Activated CD8-positive, alpha-beta T cell treated with anti-CD3 and anti-CD28 coated beads, Interleukin-2, amount 10 ng/mL, durations not matched to agents 7 days and 5 days (primary cell): ENCODE data around the gene NEMP2. TPM values are rescaled to one million over a fixed set of nuclear protein-coding genes. Genes with fewer than 3 reads are reported as not detected.
A peak's percentile ranks its signal among the peaks of the same experiment; 100 is the strongest.

Source experiments
- ATAC-seq: fragments of 150-1000 bp; cut with Tn5 transposase; one replicate; pipeline ENCODE4 v1.10.0; 2021; ENCODE audit warnings: moderate library complexity
- CTCF ChIA-PET: fragments of 350-600 bp; sonication (Branson Sonifier 250); formaldehyde crosslinking; loops from one replicate; lab custom pipeline; 2021; ENCODE audit warnings: antibody characterized with exemption; lab: Charles Lee
- POLR2A ChIA-PET: fragments of 350-600 bp; sonication (Branson Sonifier 250); formaldehyde crosslinking; loops from one replicate; lab custom pipeline; 2021; ENCODE audit warnings: antibody characterized with exemption; lab: Charles Lee
- DNase-seq: peaks from one replicate; pipeline ENCODE4 v3.0.0-alpha.2; 2020
- H3K27ac Mint-ChIP-seq: one replicate; pipeline ENCODE4 v1.8.0; 2021; ENCODE audit warnings: mild to moderate bottlenecking, mixed read lengths
- H3K27me3 Mint-ChIP-seq: one replicate; pipeline ENCODE4 v1.8.0; 2021; ENCODE audit warnings: low read depth, mixed read lengths
- H3K36me3 Mint-ChIP-seq: one replicate; pipeline ENCODE4 v1.8.0; 2021; ENCODE audit warnings: low read depth, mixed read lengths
- H3K4me1 Mint-ChIP-seq: one replicate; pipeline ENCODE4 v1.8.0; 2021; ENCODE audit warnings: low read depth, mixed read lengths
- H3K4me3 Mint-ChIP-seq: one replicate; pipeline ENCODE4 v1.8.0; 2021; ENCODE audit warnings: mild to moderate bottlenecking, mixed read lengths
- H3K9me3 Mint-ChIP-seq: one replicate; pipeline ENCODE4 v1.8.0; 2022; ENCODE audit warnings: mixed read lengths; ENCODE audit not compliant: insufficient read depth
- total RNA-seq, 2 experiments: library from RNA; stranded (reverse); gene quantifications; one replicate each; pipeline ENCODE4 v1.2.3, GENCODE V29; 2021

The NEMP2 gene
- total RNA-seq, 2 experiments from 2014 or later: 18.4 to 23.2 TPM

DNA sequence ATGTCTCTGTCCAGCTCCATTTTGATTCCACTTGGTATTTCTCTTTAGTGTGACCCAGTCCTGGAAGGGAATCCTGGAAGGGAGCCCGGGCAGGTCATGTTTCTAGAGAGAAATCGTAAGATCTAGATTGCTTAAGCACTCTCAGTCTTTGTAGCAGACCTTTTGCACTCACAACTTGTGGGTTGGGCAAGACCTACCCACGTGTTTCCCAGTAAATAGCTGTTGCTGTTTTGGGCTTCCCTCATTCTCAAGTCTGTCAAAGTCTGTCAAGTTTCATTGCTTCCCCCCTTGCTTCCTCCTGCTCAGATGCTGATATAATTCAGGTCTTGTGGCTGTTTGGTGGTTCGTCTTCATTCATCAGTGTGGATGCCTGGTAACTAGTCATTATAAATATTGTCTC lies 17.4 kb upstream of the NEMP2 start:
- no peak overlapping the region for H3K4me3 Mint-ChIP-seq
- ATAC-seq (no peak), DNase-seq (no peak)
- H3K9me3 Mint-ChIP-seq: peaks cover 4% of the 10 kb centered on the region
- peaks cover 9% of the 10 kb centered on the region for H3K4me1 Mint-ChIP-seq
- no peak overlapping the region for H3K27ac Mint-ChIP-seq
- H3K36me3 Mint-ChIP-seq: no peaks in the 10 kb centered on the region
- no peaks in the 10 kb centered on the region for H3K27me3 Mint-ChIP-seq
- CTCF ChIA-PET: interaction anchor here (0.8 to 2.2 kb wide), 2 partner anchors 10 to 12 kb away, joined by 3 to 7 read pairs; no protein-coding TSS in a partner anchor
- POLR2A ChIA-PET: no interaction called here

DNA sequence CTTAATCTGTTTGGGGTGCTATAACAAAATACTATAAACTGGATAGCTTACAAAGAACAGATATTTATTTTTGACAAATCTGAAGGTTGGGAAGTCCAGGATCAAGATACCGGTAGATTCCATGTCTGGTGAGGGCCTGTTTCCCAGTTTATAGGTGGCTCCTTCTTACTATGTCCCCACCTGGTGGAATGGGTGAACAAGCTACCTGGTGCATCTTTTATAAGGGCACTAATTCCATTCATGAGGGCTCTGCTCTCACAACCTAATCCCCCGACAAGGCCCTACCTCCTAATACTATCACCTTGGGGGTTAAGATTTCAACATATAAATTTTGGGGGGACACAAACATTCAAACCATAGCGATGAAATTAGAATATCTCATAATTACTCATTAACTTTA lies 15.6 kb upstream of the NEMP2 start:
- no peaks in the 10 kb centered on the region for H3K36me3 Mint-ChIP-seq
- H3K27me3 Mint-ChIP-seq: no peaks in the 10 kb centered on the region
- ChIA-PET POLR2A (no interaction called here), CTCF (interaction anchor here (0.6 kb wide), 1 partner anchor 418 kb away, joined by 3 read pairs; no protein-coding TSS in a partner anchor)
- H3K4me3 Mint-ChIP-seq: no peak overlapping the region
- DNase-seq (no peak), ATAC-seq (no peak)
- H3K4me1 Mint-ChIP-seq: peaks cover 9% of the 10 kb centered on the region
- H3K27ac Mint-ChIP-seq: no peak overlapping the region
- peaks cover 4% of the 10 kb centered on the region for H3K9me3 Mint-ChIP-seq

DNA sequence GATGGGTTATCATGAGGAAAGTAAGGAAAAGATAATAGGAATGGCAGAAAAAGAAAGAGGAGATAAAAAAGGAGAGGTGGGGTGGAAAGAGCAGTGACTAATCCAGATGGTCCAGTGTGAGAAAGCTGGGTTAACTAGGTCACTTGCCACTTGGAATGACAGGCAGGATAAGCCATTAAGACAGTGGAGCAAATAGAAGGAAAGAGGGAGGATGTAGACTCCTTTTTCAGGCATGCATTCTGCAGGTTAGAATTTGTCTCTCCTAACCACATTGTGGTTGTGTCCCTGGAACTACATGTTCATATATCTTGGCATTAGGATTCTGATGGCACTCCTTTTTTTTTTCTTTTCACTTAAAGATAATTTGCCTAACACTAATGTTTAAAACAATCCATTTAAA lies 13.4 kb upstream of the NEMP2 start:
- Mint-ChIP-seq H3K27me3 (no peaks in the 10 kb centered on the region), H3K27ac (no peak overlapping the region), H3K36me3 (peaks cover 2% of the 10 kb centered on the region), H3K4me3 (no peak overlapping the region), H3K4me1 (peaks cover 9% of the 10 kb centered on the region), H3K9me3 (peaks cover 1% of the 10 kb centered on the region)
- ATAC-seq (no peak), DNase-seq (no peak)
- ChIA-PET POLR2A (interaction anchor here (0.7 kb wide), 1 partner anchor 315 kb away, joined by 4 read pairs; no protein-coding TSS in a partner anchor), CTCF (no interaction called here)

DNA sequence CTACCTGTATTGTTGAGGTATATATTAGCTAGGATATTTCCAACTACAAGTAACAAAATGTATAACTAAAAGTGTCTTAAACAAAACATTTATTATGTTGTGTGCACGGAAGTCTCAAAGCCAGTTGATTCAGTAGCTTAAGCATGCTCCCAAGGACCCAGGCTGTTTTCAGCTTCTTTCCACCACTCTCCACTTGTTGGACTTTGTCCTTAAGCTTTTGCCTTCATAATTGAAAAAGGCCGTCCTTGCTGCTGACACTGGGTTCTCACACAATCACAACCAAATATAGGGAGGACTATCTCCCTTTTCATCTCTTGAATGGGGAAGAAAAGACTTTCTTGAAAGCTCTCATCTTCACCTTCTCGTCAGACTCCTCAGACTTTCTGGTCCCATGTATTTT lies 12.2 kb upstream of the NEMP2 start:
- ChIA-PET POLR2A (interaction anchor here (0.9 kb wide), 1 partner anchor 15 kb away, joined by 3 read pairs; no protein-coding TSS in a partner anchor), CTCF (interaction anchor here (1.1 kb wide), 1 partner anchor 140 kb away, joined by 3 read pairs; no protein-coding TSS in a partner anchor)
- peaks cover 11% of the 10 kb centered on the region for H3K9me3 Mint-ChIP-seq
- no peak overlapping the region for H3K4me3 Mint-ChIP-seq
- H3K36me3 Mint-ChIP-seq: peaks cover 13% of the 10 kb centered on the region
- H3K27me3 Mint-ChIP-seq: no peaks in the 10 kb centered on the region
- H3K27ac Mint-ChIP-seq: no peak overlapping the region
- peaks cover 2% of the 10 kb centered on the region for H3K4me1 Mint-ChIP-seq
- DNase-seq (no peak), ATAC-seq (no peak)

DNA sequence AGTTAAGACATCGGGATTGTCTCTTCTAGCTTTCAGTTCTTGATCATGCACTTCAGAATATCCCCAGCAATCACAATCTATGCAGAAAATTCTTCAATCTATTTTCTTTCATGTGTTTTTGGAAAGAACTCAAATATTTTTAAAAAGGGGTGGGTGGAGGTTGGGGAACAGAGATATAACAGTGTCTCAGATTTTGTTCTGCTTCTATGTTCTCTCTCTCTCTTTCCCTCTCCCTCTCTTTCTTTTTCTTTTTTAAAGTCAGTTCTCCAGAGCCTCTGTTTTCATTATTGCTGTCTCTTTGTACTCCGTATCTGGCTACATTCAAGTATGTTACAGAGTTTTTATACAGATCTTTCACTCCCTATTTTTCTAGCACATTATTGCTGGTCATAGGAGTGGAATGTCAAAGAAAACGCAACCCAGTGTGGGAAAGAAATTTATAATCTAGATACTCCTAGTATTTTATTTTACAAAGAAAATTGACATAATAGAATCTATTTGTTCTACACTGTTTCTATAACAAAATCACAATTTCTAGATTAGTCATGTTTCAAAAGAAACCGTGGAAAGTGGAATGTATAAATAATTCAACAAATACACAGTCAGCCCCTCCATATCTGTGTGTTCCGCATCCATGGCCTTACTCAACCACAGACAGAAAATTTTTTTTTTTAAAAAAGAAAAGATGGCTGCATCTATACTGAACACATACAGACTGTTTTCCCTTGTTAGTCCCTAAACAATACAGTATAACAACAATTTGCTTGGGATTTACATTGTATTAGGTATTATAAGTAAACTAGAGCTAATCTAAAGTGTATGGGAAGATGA lies 11.2 kb upstream of the NEMP2 start:
- Mint-ChIP-seq H3K27me3 (no peaks in the 10 kb centered on the region), H3K27ac (no peak overlapping the region), H3K4me1 (no peaks in the 10 kb centered on the region), H3K9me3 (peaks cover 19% of the 10 kb centered on the region), H3K4me3 (no peak overlapping the region), H3K36me3 (peaks cover 22% of the 10 kb centered on the region)
- DNase-seq (no peak), ATAC-seq (no peak)
- POLR2A ChIA-PET: no interaction called here
- CTCF ChIA-PET: interaction anchor here (1.1 kb wide), 1 partner anchor 141 kb away, joined by 3 read pairs; no protein-coding TSS in a partner anchor

DNA sequence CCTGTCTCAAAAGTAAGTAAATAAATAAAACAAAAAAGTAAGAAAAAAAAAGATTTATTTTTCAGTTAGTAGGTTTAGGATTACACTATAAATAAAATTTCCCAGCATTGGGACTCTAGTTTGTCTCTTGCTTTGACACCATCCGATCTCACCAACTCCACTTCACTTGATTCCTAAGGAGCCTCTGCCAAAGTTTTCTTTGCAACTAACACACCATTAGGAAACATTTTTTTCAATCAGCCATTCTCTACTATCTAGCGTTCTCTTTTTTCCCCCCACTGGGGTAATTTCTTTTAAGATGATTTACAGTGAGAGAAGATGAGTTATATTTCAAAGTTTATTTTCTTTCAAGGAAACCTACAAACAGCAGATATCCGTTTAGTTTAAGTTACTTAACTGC lies 10.6 kb upstream of the NEMP2 start:
- no peak for DNase-seq
- Mint-ChIP-seq H3K9me3 (peaks cover 22% of the 10 kb centered on the region), H3K27ac (no peak overlapping the region), H3K27me3 (no peaks in the 10 kb centered on the region), H3K4me1 (no peaks in the 10 kb centered on the region), H3K36me3 (peaks cover 28% of the 10 kb centered on the region), H3K4me3 (no peak overlapping the region)
- ATAC-seq: no peak
- CTCF ChIA-PET: no interaction called here
- POLR2A ChIA-PET: no interaction called here

DNA sequence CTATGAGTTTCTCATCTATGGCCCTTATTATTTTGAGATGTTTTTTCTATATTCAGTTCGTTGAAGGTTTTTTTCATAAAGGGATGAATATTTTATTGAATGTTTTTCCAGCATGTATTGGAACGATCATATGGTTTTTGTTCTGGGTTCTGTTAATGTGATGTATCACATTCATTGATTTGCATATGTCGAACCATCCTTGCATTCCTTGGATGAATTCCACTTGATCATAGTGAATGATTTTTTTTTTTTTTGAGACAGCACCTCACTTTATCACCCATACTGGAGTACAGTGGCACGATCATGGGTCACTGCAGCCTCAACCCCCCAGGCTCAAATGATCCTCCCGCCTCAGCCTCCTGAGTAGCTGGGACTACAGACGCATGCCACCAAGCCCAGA lies 5.5 kb upstream of the NEMP2 start:
- ATAC-seq (no peak), DNase-seq (no peak)
- Mint-ChIP-seq H3K27ac (no peak overlapping the region), H3K4me1 (peaks cover 14% of the 10 kb centered on the region), H3K9me3 (peaks cover 47% of the 10 kb centered on the region), H3K27me3 (no peaks in the 10 kb centered on the region), H3K36me3 (peaks cover 66% of the 10 kb centered on the region), H3K4me3 (no peak overlapping the region)
- ChIA-PET CTCF (no interaction called here), POLR2A (no interaction called here)

DNA sequence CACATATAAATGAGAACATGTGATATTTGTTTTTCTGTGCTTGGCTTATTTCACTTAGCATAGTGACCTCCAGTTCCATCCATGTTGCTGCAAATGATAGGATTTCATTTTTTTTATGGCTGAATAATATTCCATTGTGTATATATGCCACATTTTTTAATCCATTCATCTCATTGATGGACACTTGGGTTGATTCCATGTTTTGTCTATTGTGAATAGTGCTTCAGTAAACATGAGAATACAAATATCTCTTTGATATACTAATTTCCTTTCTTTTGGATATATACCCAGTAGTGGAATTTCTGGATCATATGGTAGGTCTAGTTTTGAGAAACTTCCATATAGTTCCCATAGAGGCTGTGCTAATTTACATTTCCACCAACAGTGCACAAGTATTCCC lies 3.7 kb upstream of the NEMP2 start:
- DNase-seq: no peak
- Mint-ChIP-seq H3K9me3 (peaks cover 47% of the 10 kb centered on the region), H3K4me1 (peaks cover 23% of the 10 kb centered on the region), H3K27me3 (no peaks in the 10 kb centered on the region), H3K36me3 (peaks cover 74% of the 10 kb centered on the region), H3K4me3 (no peak overlapping the region), H3K27ac (no peak overlapping the region)
- no peak for ATAC-seq
- CTCF ChIA-PET: no interaction called here
- POLR2A ChIA-PET: no interaction called here

DNA sequence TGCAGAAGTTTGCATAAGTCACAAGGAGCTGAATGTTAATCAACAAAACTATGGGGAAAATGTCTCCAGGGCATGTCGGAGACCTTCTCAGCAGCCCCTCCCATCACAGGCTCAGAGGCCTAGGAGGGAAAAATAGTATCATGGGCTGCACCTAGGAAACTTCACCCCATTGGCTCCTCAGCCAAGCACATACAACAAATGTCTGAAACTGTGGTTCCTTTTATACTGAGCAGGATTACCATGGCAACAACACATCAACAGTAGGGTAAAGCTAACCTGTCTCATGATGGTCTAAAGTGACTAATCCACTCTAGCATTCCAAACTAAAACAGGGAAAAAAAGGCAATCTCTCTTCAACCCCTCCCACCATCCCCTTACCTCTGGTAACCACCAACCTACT lies 3.2 kb upstream of the NEMP2 start:
- no peaks in the 10 kb centered on the region for H3K27me3 Mint-ChIP-seq
- peaks cover 45% of the 10 kb centered on the region for H3K9me3 Mint-ChIP-seq
- H3K27ac Mint-ChIP-seq: no peak overlapping the region
- H3K36me3 Mint-ChIP-seq: peaks cover 71% of the 10 kb centered on the region
- no peak for DNase-seq
- H3K4me3 Mint-ChIP-seq: no peak overlapping the region
- peaks cover 28% of the 10 kb centered on the region for H3K4me1 Mint-ChIP-seq
- ATAC-seq: no peak
- ChIA-PET POLR2A (no interaction called here), CTCF (no interaction called here)

DNA sequence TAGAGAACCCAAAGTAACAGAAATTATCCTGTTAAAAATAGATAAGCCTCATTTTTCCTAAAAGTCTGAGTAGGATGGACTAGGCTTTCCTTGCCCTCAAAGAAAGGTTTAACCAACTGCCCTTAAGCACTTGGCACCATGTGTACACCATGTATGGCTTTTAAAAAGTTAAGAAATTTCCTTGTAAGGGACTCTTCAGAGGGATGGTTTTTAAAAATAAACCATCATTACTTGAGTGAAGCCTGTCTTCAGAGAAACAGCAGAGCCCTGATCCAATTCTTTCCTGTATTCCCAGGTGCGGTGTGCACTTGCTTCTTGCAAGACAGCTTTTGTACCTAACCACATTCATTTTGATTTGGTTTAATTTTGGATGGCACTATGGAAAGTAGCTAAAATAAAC lies 1.1 kb upstream of the NEMP2 start:
- no peaks in the 10 kb centered on the region for H3K27me3 Mint-ChIP-seq

DNA sequence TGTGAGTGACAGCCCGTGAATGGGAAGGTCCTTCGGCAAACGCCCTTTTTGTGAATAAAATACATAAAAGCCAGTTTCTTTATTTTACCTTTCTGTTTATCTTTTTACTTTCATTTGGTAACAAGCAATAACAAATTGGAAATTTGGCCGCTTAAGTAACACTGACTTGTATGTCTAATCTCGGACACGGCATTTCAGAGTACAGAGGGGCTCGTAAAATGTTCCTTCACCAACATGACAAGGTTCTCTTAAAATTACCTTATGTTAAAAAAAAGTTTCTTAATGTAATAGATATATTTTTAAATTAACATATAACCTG lies 558 bp upstream of the NEMP2 start:
- Mint-ChIP-seq H3K4me3 (peak overlapping the region; percentile 95), H3K27ac (peak overlapping the region; percentile 95), H3K27me3 (no peaks in the 10 kb centered on the region), H3K4me1 (peaks cover 50% of the 10 kb centered on the region), H3K9me3 (peaks cover 25% of the 10 kb centered on the region), H3K36me3 (peaks cover 48% of the 10 kb centered on the region)
- ChIA-PET POLR2A (interaction anchor here (0.6 to 2.7 kb wide), 15 partner anchors 8 to 346 kb away, joined by 3 to 34 read pairs (median 6); partner anchors contain the start of genes GLS and MFSD6), CTCF (interaction anchor here (1.3 kb wide), 1 partner anchor 128 kb away, joined by 3 read pairs; no protein-coding TSS in a partner anchor)
- DNase-seq: no peak
- no peak for ATAC-seq

More for the DNA sequence above, 1.1 kb upstream of the NEMP2 start:
- ATAC-seq (no peak), DNase-seq (no peak)
- peaks cover 46% of the 10 kb centered on the region for H3K4me1 Mint-ChIP-seq
- CTCF ChIA-PET: interaction anchor here (0.9 to 1.3 kb wide), 2 partner anchors 14 to 129 kb away, joined by 3 read pairs; no protein-coding TSS in a partner anchor
- H3K36me3 Mint-ChIP-seq: peaks cover 53% of the 10 kb centered on the region
- H3K27ac Mint-ChIP-seq: peak overlapping the region; percentile 61
- POLR2A ChIA-PET: interaction anchor here (1.2 to 1.3 kb wide), 2 partner anchors 23 to 128 kb away, joined by 4 to 5 read pairs; no protein-coding TSS in a partner anchor
- H3K9me3 Mint-ChIP-seq: peaks cover 26% of the 10 kb centered on the region
- H3K4me3 Mint-ChIP-seq: peak overlapping the region; percentile 95

DNA sequence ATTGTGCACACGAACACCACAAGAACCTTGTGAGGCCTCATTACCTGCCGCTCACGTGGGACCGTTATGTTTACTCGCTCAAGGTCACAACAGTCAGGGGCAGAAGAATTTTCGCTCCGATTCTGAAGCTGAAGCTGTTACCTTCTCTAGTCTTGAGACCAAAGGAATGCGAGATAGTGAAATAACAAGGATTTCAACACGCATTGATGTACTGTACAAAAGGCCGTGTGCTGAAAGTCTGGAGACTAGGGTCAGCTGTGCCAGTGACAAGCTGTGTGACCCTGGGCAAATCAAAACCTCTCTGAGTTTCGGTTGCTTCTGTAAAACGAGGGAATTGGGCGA lies 583 bp downstream of the NEMP2 start:
- Mint-ChIP-seq H3K9me3 (peaks cover 19% of the 10 kb centered on the region), H3K27me3 (no peaks in the 10 kb centered on the region), H3K27ac (peak overlapping the region; percentile 99), H3K4me1 (peaks cover 60% of the 10 kb centered on the region), H3K36me3 (peaks cover 43% of the 10 kb centered on the region), H3K4me3 (peak overlapping the region; percentile 95)
- DNase-seq: peak; percentile 73
- POLR2A ChIA-PET: interaction anchor here (0.6 to 2.7 kb wide), 19 partner anchors 9 to 771 kb away, joined by 3 to 34 read pairs (median 5); partner anchors contain the start of genes GLS, MFSD6 and OSGEPL1
- peak; percentile 44 for ATAC-seq
- CTCF ChIA-PET: interaction anchor here (1.1 to 1.9 kb wide), 2 partner anchors 116 to 151 kb away, joined by 3 to 5 read pairs; no protein-coding TSS in a partner anchor
